Stimulated activated CD8-positive, alpha-beta memory T cell treated with anti-CD3 and anti-CD28 coated beads, Interleukin-2, amount 100 ng/mL, for 48 hours (primary cell): ENCODE measurements around the gene URGCP.
"Not testable (repeated sequence)": the region's sequence is repeated elsewhere in the genome, so short reads cannot be mapped to it uniquely, and the experiment has no call there.

Source experiments
- DNase-seq, 2 donors: peaks; one replicate each; pipeline ENCODE4 v3.0.0-alpha.2; 2020; ENCODE audit warnings: low read depth in 2 of 2

The URGCP gene

DNA sequence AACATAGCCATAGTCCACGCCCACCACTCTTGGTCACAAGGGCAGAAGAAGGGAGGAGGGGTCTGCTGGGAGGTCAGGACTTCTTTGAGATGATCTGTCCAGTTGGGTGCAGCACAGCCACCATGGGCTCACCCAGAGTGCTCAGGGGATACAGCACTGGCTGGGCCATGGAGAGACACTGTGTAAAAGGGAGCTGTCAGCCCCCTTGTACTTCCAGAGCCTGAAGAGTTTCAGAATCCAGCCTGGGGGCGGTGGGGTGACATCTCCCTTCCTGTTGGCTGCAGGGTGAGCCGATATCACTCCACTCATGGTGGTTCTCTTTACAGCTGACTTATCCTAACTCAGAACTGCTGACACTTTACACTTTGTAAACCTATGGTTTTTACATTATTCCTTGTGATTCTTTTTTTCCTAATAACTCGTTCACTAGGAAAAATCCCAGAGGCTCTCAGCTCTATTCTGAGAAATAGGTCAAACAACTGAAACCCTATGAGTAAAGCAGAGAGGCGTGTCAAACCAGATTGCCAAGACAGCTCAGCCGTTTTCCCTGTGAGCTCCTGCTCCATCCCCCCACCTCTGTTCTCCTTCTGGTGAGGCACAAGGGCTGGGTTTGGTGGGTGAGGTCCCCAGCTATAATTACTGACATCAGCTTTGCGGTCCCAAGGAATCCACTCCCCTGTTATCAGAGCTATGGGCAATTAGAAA is 33.8 kb downstream of the URGCP start:
- DNase-seq, result no peak

DNA sequence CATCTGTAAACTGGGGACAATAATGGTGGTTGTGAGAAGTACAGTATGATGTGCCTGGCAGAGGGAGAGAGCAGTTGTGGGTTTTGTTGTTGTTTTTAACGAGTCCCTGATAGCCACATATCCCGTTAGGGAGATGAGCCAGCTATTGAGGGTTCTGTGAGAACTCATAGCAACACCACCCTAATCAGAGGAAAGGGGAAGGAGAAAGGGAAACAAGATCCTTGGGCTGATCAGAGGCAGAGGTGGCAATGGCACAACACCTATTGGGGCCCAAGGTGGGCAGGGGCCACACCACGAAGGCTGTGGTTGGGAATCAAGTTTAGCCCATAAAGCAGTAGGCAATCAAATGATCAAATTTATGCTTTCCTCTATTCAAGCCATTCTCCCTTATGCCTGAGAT is 35.3 kb downstream of the URGCP start:
- DNase-seq, result no peak

DNA sequence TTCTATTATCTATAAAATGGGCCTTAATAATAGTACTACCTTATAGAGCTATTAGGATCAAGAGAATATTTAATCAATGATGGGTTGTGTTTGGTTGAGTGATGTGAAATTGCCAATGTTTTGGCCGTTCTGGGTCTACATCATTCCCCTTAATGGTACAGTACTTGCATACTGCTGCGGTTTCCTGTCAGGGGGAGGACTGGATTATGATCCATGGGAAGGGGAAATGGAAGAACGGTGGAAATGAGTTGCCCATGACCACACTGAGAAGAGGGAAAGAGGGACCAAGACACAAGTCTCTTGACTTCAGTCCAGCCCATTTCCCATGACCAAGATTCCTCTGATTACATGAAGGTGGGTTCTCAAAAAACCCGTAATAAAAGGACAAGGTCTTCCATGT is 36.1 kb downstream of the URGCP start:
- no peak for DNase-seq

DNA sequence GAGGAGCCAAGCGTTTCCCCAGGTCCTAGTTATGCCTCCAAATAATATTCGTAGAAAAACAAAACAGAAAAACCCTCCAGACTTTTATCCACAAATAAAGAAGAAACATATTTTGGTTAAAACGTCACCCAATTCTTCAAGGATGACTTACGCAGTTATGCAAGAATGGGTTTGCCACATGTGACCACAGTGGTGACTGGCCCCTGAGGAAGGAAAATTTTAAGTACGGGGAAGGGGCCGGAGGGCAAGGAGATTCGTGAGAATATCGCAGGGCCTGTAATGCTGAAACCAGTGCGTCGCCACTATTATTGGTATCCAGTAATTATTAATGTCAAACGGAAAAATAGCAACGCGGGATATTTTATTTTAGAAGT is 36.5 kb downstream of the URGCP start:
- peak in 1 of 2 donors; percentile 13 for DNase-seq

DNA sequence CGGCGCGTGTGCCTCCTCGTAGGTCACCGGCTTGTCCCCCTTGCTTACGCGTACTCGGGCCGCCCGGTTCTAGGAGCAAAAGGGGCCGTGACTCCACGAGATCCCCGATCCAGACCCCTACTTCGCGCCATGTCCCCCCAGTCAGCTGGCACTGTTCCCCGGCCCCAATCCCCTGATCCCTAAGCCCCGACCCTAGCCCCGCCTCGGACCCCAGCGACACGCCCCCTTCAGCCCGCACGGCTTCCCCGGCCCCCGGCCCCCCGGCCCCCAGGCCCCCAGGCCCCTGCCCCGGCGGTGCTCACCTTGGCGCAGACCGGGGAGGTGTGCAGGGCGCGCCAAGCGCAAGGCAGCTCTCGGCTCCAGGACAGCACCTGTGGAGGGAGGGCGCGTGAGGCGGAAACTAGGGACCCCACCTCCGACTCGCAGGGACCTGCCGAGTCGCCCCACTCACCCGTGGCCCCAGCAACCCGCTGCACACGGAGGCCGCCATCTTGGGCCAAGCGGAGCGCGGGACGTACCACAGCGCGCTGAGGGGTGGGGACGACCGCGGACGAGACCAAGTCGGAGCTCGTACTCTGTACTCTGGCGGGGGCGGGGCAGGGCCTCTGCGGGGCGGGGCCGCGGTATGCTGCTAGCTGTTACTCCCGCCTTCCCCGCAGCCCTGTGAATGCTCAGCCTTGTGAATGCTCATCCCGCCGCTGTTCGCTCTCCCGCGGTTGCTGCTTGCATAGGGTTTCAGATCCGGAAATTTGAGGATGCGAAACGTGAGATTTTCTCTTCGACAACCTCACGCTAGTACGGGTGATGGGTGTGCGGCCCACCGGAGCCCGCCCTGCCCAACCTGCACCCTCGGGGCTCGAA is 37.2 kb downstream of the URGCP start, which contains the start of gene MRPS24:
MRPS24 (minus strand) TSS at position 512 of the 861 bp plus-strand sequence; CDS start at position 490, 22 bp downstream.
- DNase-seq, result peak; percentile 92 to 95

DNA sequence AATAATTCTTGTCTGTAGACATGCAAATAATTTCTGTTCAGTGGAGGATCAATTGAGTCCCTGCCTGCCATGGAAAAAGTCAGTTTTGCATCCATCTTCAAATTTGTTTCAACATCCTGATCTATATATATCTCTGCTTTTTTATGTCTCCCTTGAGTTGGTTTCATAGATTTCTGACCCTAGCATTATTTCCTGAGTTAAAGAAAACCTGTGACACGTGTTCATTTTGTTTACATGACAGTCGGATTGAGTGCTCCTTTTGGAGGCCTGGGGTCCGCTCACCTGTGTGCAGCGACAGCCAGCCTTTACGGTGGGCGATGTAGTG is 37.8 kb downstream of the URGCP start:
- no peak for DNase-seq

DNA sequence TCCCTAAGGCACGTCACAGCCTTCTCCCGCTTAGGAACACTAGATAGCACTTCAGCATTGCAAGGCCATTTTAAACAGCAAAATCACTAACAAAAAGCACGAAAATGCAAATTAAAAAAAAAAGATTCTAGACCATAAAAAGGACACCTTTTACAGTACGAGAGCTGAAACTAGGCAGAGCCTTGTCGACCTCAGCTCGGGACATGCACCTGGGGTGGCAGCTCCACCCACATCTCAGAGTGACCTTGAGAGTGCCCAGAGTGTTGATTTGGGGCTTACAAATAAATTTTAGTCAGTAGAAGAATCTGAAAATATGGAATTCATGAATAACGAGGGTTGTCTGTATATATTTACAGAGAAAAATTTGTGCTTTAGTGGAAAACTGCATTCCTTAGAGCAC is 38.2 kb downstream of the URGCP start:
- no peak for DNase-seq

DNA sequence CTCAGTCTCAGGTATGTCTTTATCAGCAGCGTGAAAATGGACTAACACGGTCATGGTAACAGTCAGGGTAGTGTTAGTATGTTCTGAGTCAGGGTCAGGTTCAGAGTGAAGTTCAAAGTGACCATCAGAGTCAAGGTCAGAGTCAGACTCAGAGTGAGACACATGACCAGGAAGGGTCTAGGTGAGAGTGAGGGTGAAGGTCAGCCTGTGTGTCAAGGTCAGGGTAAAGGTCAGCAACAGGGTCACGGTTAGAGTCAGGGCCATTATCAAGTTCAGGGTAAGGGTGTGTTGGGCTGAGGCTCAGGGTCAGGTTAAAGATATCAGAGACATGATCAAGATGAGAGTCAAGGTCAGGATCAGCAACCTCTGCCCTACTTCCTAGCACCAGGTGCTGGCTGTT is 41.1 kb downstream of the URGCP start:
- no peak for DNase-seq

DNA sequence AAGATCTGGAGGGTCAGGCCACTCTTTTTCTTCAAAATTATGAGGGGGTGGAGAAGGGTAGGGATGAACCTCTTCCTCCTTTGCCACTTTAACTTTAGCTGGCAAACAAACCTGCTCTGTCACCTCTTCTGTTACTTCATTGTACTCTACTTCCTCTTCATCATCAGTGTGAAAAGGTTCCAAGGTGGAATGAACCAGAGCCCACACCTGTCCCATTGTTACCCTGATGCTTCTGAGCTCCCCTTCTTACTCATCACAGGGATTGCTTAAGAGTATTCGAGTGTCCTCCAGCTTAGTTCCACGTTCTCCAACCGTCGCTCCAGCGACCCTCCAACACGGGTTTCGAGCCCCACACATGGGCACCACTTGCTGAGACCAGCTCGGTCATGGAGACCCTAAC is 42.3 kb downstream of the URGCP start:
- DNase-seq, result no peak

DNA sequence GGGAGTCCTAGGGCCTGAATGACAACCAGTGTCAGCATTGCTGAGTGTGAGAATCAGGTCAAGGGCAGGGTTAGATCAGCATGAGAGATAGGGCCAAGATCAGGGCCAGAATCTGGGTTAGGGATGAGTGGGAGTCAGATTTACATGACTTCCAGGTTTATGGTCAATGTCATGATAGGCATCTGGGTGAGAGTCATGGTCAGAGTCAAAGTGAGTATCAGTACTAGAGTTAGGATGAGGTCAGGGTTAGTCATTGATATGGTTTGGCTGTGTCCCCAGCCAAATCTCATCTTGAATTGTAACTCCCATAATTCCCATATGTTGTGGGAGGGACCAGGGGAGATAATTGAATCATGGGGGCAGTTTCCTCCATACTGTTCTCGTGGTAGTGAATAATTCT is 49.4 kb downstream of the URGCP start:
- no peak for DNase-seq

DNA sequence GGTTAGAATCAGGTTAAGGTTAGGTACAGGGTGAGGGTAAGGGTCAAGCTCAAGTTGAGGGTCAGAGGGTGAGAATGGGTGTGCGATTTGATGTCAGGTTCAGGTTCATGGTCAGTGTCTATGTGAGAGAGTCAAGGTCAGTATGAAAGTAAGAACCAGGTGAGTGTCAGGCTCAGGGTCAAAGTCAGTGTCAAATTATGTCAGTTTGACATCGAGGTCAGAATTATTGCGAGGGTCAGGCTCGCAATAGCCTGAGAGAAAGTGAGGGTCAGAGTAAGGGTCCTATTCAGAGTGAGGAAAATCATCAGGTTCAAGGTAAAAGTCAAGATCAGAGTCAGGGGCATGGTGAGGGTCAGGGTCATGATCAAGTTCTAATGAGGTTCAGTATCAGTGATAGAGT is 50.1 kb downstream of the URGCP start:
- DNase-seq, result no peak

DNA sequence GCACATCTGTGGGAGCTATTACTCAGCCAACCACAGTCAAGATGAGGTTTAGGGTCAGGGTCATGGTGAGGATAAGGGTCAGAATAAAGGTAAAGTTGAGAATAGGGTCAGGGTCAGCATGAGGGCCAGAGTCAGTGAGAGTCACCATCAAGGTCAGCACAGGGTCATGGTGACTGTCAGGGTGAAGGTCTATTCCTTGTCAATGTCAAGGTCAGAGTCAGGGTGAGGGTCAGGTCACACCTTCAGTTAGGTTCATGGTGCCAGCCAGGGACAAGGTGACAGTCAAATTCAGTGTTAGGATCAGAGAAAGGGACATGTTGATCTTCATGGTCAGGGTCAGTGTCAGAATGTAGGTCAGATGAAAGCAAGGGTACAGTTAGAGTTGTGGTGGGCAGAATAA is 51.2 kb downstream of the URGCP start:
- DNase-seq, result no peak

DNA sequence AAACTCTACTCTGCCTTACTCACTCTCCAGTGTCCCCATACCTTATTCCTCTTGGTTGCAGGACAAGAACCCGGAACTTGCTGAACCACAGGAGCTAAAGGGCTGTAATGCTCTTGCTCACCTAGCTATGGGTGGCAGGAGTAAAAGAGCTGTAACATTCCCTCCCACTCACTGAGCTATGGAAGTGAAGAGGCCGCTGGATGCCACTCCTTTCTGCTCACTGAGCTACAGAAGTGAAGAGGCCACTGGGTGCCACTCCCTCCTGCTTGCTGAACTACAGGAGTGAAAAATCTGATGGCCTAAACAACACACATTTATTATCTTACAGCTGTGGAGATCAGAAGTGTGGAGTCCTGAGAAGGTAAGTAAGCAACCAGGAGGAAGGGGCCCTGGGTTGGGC is 54.6 kb downstream of the URGCP start:
- DNase-seq, result no peak

DNA sequence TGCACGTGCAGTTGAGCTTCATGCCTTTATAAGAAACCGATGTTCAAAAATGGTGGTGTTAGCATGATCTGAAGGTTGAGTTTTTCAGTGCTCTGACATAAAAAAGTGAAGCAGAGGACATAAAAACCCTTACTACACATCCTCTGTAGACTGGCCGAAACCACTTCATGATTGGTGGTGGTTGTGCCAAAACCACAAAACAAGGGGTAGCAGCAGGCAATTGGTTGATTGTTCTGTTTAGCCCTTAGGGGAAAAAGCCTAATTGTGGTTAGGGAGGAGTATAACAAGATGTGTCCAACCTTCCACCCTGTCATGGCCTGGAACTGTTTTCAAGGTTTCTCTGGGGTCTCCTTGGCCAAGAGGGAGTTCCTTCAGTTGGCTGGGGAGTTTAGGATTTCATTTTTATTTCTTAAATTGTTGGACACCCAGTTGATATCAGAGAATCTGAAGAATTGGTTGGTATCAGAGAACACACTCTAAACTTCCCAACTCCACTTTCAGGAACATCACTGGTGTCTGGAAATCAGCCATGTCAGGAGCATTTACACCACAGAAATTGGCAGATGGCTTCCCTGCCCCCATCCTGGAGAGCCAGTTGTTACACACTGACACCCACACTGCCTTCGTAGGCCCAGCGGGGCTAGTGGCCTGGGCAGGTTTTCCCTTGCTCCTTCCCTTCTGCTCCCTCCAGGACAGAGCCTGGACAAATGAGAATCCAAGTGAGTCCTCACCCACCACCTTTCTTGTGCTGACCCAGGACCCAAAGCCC is 55.9 kb downstream of the URGCP start:
- no peak for DNase-seq

DNA sequence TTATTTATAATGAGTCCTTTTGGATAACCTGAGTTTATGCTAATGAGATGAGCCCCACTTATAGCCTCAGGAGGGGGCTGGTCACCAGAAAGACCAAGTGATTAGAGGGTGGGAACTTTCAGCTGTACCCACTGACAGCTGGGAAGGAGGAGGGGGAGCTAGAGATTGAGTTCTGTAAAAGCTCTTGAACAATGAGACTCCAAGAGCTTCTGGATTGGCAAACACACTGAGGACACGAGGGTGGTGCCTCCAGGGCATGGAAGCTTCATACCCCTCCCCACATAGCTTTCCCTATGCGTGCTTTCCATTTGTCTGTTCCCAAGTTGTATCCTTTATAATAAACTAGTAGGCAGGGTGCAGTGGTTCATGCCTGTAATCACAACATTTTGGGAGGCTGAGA is 57.3 kb downstream of the URGCP start:
- no peak for DNase-seq

DNA sequence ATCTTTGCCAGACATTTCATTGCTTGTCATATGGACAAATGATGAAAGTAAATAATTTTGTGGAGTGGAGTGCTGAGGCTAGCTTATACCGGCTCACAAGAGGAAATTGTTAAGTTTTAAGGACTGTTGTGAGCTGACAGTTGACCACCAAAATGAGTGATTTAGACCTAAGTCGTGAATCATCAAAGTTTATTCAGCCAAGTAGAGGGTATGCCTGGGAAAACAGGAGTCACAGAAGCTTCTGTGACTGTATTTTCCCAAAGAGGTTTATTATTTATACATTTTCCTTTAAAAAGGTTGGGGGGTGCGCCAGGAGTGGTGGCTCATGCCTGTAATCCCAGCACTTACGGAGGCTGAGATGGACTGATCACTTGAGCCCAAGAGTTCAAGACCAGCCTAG is 58.9 kb downstream of the URGCP start:
- DNase-seq, result no peak

DNA sequence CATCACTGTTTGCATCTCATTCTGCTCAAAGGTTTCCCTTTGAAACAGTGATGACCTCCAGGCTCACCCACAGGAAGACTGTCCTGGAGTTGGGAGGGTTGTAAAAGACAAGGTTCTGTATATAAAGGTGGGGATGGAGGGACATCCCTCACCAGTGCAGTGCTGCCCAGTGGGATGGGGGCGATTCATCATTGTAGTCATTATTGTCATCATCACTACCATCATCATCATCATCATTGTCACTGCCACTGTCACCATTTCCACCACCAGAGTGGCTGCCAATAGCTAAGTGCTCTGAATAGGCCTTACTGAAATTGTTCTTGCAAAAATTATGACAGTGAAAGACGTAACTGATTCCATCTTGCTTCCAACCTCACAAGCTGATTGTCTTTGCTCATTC is 61.7 kb downstream of the URGCP start:
- DNase-seq, result no peak

DNA sequence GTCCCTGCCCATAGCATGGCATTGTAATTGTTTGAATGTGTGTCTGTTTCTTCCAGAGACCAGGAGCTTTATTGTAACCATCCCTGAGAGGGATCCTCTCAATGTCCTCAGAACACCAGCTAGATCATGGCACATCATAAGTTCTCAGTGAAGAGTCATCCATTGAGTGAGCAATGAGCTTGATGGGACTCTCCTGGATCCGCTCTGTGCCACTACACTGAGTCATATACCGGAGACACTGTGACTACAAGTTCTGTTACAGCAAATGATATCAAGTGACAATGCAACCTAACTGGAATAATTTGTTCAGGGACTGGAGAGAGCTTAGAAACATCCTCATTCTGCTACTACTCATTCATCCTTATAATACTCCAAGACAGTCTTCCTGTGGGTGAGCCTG is 62.1 kb downstream of the URGCP start:
- no peak for DNase-seq

DNA sequence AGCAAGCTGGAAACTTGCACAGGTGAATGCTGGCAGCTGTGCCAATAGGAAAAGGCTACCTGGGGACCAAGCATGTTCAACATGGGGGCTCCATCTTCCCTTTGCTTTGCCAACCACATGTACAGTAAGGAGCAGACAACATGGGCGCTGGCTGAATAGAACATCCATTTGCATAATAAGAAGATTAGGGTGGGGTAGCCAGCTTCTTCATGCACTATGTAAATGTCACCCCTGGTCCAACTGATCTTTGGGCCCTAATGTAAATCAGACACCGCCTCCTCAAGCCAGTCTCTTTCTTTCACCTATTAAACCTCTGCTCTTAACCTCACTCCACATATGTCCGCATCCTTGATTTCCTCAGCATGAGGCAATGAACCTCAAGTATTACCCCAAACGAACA is 63.1 kb downstream of the URGCP start:
- DNase-seq, result no peak

DNA sequence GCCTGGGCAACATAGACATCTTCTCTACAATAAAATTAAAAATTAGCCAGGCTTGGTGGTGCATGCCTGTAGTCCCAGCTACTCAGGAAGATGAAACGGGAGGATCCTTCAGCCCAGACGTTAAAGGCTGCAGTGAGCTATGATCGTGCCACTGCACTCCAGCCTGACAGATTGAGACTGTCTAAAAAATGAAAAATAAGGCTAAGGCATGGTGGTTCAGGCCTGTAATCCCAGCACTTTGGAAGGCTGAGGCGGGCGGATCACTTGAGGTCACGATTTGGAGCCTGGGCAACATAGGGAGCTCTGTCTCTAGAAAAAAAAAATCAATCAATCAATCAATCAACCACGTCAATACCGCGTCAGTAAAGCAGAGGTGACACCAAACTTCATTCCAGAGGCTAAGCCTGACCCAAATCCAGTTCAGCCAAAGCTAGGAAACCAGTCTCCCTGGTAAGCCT is 68.2 kb downstream of the URGCP start:
- DNase-seq, result no peak

DNA sequence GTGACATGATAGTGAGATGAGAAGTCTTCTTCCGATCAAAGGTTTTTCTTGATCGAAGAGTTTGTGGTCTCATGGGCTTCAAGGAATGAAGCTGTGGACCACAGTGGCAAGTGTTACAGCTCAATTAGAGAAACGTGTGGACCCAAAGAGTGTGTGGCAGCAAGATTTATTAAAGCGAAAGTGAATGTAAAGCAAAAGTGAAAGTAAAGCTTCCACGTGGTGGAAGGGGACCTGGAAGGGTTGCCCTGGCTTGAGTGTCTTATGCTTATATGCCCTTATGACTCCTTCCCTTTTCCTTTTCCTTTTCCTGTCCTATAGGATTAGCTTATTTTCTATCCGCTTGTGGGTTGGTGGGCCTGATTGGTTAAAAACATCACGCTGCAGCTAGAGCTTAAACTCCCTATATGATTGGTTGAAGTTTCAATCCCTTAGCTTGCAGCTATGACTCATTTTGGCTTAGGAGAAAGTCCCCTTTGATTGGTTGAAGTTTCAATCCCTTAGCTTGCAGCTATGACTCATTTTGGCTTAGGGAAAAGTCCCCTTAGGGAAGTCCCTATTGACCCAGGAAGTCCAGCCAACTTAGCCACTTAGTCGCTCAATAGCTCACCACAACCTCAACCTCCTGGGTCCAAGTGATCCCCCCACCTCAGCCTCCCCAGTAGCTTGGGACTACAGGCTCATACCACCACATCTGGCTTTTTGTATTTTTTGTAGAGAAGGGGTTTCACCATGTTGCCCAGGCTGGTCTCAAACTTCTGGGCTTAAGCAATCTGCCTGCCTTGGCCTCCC is 71.7 kb downstream of the URGCP start:
- peak in 1 of 2 donors; percentile 13 for DNase-seq

DNA sequence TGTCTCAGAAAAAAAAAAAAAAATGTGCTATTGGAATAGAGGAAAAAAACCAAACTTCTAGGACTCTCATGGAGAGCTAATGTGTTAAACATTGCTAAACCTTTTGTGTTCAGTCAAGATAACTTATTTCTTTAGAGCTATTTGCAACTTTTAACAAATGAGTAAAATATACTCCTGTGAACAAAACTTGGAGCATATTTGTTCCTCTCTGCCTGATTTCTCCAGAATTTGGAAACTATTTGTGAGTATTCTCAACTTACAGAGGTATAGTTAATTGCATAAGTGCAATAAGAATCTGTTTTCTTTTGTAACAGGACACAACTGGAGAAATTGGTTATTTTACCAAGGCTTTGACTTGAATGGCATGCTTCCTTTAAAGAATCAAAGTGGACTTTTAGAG is 75.5 kb downstream of the URGCP start:
- DNase-seq, result not testable (repeated sequence)
